Measurements from ENCODE around the gene DERA. TPM values are rescaled to one million over a fixed set of nuclear protein-coding genes. Genes with fewer than 3 reads are reported as not detected.
"Not testable (repeated sequence)": the region's sequence is repeated elsewhere in the genome, so short reads cannot be mapped to it uniquely, and the experiment has no call there.

The DERA gene
- total RNA-seq, 1 donor = 16.7 TPM

DNA sequence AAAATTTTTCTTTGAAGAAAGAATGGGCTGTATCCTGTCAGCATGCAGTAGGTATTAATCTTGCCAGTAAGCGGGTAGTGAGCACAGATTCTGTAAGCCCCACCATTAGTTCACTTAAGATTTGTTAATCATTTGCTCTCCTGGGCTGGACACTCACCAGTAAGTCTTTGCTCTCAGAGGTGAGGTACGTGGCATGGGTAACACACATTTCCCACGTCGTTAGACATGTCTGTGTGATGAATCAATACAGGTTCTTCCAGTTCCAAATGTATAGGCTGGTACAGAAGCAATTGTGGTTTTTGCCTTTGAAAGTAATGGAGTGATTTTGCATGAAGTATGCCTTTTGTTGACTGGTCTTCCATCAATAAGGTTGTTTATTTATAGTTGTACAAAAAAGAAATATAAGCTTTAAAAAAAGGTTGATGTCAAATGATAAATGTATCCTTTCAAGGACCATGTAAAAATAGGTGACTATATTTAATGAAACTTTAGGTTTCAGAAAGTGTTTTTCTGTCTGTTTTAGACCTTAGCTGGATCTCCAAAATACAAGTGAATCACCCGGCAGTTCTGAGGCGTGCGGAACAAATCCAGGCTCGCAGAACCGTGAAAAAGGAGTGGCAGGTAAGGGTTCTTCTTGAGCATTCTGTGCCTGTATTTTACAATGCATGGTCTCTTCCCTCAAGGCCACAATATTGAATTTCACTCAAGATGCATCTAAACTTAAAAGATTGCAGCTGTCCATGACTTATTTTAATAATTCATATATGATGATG, 45.5 kb downstream of the DERA start:
- DNase-seq (ENCODE audit: low read depth in 2 of 3, low spot score in 2 of 3) = no peak

DNA sequence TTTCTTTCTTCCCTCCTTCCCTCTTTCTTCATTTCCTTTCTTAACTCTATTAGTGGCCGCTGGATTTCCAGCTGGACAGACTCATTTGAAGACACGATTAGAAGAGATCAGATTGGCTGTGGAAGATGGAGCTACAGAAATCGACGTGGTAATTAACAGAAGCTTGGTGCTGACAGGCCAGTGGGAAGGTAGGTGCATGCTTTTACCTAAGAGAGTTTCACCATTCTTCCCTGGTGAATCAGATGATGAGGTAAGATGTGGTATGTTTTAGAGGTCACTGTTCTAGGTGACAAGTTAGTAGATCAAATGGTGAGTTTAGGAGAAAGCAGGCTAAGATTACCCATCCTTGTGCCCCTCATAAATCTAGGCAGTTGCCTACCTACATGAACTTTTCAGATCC, 51.6 kb downstream of the DERA start:
- DNase-seq (ENCODE audit: low read depth in 2 of 3, low spot score in 2 of 3) = no peak

DNA sequence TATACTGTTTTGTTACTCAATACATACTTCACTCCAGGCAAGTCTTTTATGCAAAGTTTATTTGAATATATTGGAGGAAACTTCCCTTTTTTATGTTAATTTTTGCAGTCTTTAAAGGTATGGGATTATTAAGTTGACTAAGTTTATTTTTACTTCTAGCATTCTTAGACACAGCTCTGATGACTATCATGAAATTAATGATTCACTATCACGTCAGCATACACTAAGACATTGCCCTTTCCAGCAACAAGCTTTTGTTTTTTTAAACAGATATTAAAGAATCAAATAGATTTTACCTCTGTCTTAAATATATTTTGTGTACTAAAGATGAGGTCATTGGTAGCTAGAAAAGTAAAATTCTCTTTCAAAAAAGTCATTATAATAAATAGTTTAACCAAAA, 52.1 kb downstream of the DERA start:
- no peak for DNase-seq (ENCODE audit: low read depth in 2 of 3, low spot score in 2 of 3)

DNA sequence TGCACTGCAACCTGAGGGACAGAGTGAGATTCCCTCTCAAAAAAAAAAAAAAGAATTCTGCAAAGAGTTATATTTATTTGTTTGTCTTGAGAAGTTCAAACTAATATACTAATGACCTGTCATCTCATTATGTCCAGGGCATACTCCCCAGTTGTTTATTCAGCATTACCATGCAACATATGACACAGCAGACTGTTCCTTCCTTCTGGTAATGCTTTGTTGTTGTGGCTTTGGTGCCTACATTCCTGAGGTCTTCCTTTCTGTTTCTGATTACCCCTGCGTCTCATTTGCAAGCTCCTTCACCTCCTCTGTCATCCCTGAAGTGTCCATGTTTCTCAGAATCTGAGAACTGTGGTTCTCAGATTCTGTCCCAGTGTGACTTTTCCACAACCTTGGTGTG, 55.3 kb downstream of the DERA start:
- no peak for DNase-seq (ENCODE audit: low read depth in 2 of 3, low spot score in 2 of 3)

DNA sequence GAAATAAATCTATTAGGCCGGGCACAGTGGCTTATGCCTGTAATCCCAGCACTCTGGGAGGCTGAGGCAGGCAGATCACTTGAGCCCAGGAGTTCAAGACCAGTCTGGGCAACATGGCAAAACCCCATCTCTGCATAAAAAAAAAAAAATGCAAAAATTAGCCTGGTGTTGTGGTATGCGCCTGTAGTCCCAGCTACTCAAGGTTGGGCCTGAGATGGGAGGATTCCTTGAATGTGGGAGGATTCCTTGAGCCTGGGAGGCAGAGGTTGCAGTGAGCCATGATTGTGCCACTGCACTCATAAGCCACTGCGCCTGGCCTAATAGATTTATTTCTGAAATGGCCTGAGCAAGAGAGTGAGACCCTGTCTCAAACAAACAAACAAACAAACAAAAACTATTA, 55.9 kb downstream of the DERA start:
- not testable (repeated sequence) for DNase-seq (ENCODE audit: low read depth in 2 of 3, low spot score in 2 of 3)

DNA sequence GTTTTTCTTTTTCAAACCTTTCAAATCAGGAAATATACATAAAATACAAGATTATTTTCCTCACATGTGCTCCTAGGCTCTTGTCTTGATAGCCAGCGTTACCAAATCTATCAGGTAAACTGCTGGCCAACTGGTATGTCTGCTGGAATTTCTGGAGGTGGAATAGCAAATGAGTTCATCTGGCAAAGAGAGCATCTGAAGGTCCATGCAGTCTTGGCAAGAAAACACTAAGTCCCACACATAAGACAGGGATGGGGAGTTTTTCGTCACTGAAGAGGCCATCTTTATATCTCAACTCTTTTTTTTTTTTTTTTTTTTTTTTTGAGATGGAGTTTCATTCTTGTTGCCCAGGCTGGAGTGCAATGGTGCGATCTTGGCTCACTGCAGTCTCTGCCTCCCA, 60.1 kb downstream of the DERA start:
- DNase-seq (ENCODE audit: low read depth in 2 of 3, low spot score in 2 of 3) = no peak

DNA sequence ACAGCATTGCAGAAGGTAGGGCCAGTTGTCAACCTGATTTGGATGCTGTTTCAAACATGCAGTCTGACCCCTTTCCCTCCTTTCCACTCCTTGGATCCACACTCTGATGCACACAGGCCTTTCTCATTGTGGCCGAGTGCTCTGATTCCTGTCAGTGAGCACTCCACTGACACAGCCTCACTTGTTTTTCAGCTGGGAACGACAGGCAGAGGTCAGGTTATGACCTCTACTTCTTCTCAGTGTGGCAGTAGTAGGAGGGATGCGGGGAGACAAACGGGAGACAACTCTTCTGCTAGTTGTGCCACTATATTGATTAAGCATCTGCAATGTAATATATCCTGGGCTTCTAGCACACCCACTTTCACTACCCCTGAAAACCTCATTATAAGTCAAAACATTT, 61.8 kb downstream of the DERA start:
- no peak for DNase-seq (ENCODE audit: low read depth in 2 of 3, low spot score in 2 of 3)

DNA sequence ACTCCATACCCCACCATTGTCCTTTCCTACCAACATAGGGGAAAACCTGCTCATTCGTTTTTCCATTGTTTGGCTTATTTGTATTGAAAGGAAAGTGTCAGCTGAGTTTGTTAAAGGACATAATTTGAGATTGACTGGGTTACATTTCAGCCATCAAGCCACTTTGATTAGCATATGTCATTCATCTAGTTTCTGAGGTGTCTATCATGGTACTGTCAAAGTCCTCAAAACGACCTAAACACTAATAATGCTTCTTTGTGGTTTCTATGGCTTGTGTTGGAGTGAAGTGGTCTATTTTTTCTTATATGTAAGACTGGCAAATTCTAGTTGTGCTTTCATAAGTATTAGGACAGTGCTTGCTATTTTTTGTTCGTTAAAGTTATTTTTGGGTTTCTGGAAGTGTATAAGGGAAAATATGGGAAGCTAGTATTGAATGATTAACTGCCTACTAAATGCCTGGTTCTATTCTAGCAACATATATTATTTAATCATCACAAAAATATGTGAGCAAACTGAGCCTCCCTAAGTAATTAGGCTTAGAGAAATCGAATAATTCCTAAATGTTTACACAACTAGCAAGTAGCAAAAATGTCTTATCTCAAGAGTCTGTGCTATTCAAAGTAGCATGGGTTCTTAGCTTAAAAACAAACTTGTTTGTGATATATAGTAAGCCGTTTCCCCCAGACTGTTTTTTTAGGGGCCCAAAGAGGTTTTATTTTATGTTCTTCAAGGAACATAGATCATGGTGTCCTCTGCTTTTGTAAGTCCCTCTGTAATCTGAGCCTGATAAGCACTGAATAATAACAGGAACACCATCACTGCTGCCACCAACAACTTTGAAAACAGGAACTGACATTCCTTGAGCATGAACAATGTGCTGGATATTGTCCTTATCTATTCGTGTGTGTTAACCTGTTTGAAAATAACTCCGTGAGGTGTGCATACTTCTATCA, 67.1 kb downstream of the DERA start:
- no peak for DNase-seq (ENCODE audit: low read depth in 2 of 3, low spot score in 2 of 3)

DNA sequence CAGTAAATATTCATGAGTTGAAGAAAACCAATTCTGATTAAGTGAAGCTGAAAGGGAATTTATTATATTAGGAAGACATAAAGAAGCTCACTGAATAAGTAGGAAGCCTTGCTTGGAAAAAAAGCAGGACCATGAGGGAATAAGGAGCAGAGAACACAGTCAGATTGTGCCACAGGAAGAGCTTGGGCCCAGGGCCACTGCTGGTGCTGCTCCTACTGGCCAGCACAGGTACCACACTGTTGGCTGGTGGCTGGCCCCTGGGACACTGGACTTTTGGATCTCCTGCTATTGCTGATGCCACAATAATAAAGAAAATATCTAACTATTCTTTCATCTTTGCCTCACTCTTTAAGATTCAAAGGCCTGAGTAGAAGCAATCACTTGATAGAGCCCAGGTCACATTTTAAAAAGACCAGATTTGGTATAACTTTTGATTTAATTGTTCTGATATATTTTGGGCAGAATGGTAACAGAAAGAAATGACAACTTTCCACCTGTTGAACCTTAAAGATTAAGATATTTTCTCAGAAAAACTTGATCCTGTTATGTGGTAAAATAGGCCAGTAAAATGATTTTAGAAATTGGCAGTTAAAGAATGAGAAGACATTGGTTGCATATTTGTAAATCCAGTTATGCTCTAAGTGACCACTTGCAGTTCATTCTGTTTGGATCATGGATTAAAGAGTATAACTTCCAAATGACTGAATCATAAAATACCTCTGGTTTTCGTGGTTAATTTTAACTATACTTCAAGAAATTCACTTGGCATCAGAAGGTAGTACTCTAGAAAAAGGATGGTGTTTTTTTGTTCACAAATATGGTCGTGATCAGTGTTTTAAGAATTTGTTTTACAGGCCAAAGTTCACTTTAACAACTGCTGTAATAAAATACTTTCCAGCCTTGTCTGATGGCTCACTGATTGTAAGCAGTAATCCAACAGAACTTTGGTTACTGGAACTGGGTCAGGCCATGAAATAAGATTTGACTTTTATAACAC, 68.3 kb downstream of the DERA start:
- DNase-seq (ENCODE audit: low read depth in 2 of 3, low spot score in 2 of 3) = no peak

DNA sequence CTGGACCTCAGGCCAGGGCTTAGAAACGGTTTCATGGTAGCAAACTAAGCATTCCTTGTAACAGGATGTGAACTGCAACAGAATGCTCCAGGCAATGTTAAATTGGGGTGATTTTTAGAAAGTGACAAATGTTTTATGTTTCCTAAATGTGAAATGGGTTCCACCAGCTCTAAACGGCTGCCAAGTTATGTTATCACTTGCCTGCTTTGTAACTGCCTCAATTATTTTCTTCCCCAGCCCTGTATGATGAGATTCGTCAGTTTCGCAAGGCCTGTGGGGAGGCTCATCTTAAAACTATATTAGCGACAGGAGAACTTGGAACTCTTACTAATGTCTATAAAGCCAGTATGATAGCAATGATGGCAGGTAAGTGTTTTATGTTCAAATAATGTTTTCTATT, 70.9 kb downstream of the DERA start:
- DNase-seq (ENCODE audit: low read depth in 2 of 3, low spot score in 2 of 3) = no peak

DNA sequence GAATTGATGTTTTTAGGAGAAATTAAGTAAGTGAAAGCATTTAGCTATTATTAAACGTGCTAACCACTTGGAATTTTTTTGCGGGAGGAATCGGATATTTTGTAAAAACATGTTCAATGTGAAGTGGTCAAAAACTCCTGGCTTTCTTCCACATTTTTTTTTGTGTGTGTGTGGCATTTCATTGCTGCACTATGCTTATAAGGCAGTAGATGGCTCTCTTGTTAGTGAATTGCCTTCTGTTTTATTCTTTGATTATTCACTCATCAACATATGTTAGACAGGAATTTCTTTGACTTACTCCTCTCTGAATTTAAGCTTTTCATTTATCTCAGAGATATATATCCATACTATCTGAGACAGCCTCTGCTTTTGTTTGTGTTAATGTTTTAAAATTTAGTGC, 71.3 kb downstream of the DERA start:
- peak in 1 of 3 donors; percentile 8 for DNase-seq (ENCODE audit: low read depth in 2 of 3, low spot score in 2 of 3)

DNA sequence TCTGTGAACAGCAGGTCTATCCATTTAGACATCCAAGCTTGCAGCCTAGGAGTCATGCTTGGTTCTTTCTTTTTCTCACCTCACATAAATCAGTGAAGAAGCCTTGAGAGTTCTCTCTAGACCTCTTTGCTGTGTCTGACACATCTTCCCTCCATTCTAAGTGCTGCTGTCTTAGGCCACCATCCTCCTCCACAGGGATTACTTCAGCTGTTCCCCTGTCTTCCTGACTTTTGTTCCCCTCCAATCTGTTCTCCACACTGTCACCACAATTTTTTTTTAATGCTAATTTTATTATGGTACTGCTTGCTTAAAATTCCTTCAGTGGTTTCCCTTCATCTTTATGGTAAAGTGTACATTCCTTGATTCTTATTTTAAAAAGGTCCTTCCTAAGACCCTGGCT, 71.8 kb downstream of the DERA start:
- no peak for DNase-seq (ENCODE audit: low read depth in 2 of 3, low spot score in 2 of 3)

DNA sequence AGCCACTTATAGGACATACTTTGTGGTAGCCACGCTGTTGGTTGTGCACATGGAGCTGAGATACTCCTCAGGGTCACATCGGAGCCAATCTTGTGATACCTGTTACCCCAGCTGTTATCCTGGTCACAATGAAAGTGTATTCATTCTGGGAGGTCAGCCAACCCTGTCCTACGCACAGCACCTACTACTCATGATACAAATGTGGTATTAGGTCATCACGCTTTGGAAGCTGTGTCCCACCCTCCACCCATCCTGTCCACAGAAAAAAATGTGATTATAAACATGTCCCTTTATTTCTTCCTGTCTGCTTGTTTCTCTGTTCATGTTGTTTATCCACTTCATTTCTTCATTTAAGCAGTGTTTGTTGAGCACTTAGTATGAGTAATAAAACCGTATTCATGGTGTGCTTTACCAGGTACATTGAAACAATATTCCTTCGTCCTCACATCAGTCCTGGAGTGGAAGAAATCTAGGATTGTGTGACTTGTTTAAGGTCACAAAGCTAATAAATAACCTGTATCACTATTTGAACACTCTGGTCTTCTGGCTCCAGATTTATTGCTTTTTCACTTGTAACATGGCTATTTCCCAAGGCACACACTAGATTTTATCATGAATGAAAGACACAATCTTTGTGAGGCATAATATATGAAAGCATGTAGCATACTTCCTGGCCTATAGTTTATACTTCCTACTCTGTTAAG, 73.1 kb downstream of the DERA start:
- DNase-seq (ENCODE audit: low read depth in 2 of 3, low spot score in 2 of 3) = no peak

DNA sequence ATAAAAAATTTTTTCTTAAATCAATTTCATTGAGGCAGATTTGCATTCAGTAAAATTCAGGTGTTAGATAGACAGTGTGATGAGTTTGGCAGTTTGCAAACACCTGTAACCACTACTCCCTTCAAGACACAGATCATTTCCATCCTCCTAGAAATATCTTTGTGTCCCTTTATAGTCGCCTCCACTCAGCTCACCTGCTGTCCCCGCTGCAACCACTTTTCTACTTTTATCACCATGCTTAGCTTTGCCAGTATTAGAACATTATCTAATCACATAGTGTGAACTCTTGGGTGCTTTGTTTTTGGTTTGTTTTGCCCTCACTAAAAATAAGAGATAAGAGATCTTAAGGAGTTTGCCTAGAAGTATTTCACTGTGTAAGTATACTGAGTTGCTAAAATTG, 73.8 kb downstream of the DERA start:
- DNase-seq (ENCODE audit: low read depth in 2 of 3, low spot score in 2 of 3) = no peak

DNA sequence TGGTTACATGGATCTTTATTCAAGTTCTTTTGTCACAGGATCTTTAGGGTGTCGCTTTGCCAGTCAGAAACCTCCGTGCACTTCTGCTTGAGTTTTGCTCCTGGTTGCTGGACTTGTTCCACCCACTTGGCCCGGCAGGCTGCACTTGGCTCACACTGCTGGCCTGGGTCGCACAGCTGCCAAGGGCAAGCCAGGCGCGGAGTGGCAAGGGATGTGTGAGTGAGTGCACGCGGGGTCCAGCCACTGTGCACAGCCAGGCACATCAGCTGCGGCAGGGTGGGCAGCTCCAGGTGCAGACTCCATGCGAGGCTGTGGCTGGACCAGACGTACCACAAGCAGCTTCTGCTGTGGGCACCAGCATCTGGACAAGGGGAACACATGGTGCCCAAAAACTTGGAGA, 76.6 kb downstream of the DERA start:
- DNase-seq (ENCODE audit: low read depth in 2 of 3, low spot score in 2 of 3) = no peak

DNA sequence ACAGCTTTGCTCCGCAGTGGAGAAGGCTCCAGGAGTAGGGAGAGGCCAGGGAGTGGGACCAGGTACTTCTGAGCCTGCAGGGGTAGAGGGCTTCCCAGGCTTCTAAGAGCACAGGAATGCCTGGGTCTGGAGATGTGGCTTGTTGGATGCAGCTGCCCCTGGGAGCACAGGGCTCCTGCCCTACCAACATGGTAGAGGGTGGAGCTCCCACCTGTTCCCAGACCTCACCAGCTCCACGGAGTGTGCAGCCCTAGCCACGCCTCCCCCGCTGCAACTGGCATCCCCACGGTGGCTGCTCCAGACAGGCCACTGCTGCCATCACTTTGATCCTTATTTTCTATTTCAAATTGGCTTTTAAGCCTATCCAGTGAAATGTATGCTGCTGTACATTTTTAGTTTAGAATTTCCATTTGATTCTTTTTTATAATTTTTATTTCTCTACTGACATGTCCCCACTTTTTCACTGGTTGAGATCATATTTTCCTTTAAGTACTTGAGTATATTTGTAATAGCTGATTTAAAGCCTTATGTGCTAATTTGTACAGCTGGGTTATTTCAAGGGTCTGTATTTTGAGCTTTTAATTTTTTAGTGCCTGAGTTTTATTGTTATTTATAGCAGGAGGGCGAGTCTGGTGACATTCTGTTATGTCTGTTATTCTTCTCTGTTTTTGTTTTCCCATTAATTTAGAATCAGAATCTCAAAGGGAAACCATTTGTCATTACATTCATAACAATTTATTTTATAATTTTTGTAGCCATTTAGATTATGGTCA, 78.0 kb downstream of the DERA start:
- no peak for DNase-seq (ENCODE audit: low read depth in 2 of 3, low spot score in 2 of 3)

DNA sequence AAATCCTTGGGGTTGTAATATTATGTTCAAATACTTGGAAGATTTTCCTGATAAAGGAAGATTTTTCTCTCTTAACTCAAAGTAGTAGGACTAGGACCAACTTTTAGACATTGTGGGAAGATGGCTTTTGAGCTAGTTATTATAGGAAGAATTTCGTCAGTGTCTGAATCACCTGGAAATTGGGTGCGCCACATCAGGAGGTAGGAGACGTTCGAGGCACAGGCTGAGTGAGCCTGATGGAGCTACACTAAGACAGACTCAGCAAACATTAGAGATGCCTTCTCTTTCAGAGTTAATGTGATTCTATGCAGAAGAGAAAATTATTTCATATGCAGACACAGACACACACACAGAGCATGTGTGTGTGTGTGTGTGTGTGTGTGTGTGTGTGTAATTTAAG, 84.7 kb downstream of the DERA start:
- no peak for DNase-seq (ENCODE audit: low read depth in 2 of 3, low spot score in 2 of 3)

DNA sequence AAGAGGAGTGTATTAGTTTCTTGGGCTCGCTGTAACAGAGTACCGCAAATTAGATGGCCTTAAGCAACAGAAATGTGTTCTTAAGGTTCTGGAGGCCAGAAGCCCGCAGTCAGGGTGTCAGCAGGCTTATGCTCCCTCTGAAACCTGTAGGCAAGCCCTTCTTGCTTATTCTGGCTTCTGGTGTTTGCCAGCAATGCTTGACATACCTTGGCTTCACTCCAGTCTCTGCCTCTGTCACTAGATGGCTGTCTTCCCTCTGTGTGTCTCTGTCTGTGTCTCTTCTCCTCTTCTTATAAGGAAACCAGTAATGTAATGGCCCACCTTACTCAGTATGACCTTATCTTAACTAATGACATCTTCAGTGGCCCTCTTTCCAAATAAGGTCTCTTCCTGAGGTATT, 85.1 kb downstream of the DERA start:
- no peak for DNase-seq (ENCODE audit: low read depth in 2 of 3, low spot score in 2 of 3)

DNA sequence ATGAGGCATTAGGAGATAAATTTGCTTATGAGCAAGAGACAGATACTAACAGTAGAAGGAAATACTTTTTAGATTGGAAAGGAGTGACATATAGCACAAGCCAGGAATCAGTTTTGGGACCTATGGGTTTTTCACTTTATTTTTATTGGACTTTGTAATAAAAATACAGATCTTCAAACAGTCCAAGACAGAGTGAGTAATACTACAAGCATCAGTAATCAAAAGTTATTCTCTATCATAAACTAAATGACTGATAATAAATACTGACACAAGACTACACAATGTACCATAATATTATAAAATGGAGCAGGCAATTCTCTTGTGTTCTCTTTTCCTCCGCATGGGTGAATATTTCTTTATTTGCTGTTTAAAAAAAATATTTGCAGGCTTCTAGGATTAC, 85.8 kb downstream of the DERA start:
- DNase-seq (ENCODE audit: low read depth in 2 of 3, low spot score in 2 of 3) = no peak

All from hematopoietic multipotent progenitor cell (in vitro differentiated cells).